ENCODE results near the gene SLC5A11. TPM values are rescaled to one million over a fixed set of nuclear protein-coding genes. Genes with fewer than 3 reads are reported as not detected.
"Not testable (repeated sequence)": the region's sequence is repeated elsewhere in the genome, so short reads cannot be mapped to it uniquely, and the experiment has no call there.

SLC5A11 gene
- total and polyA plus RNA-seq, 5 donors from 2014 or later = not detected

- no peaks in the 10 kb centered on the region for H3K4me1 Mint-ChIP-seq
- no peak overlapping the region for H3K4me3 ChIP-seq (ENCODE audit: low read depth, low read length)
- no peaks in the 10 kb centered on the region for H3K9me3 ChIP-seq (ENCODE audit: control insufficient read depth in 2 of 2, low read length in 2 of 2)
- H3K9me3 Mint-ChIP-seq = no peaks in the 10 kb centered on the region
- no peaks in the 10 kb centered on the region for H3K27me3 Mint-ChIP-seq
- DNase-seq = no peak
- ATAC-seq (ENCODE audit: low read depth in 2 of 2) = no peak
- no peak overlapping the region for H3K4me3 Mint-ChIP-seq
- no peak overlapping the region for H3K27ac ChIP-seq (ENCODE audit: insufficient read depth, low read length, poor library complexity, severe bottlenecking)
- no peaks in the 10 kb centered on the region for H3K4me1 ChIP-seq (ENCODE audit: control insufficient read depth, insufficient read depth, low read length, poor library complexity, severe bottlenecking)
- no peak overlapping the region for H3K27ac Mint-ChIP-seq
- H3K36me3 Mint-ChIP-seq = peaks cover 12% of the 10 kb centered on the region
- no peaks in the 10 kb centered on the region for H3K36me3 ChIP-seq (ENCODE audit: control insufficient read depth, insufficient read depth, low read length)
- H3K27me3 ChIP-seq (ENCODE audit: control insufficient read depth, insufficient read depth, low read length) = no peaks in the 10 kb centered on the region
Observed at GRCh38 chr16:24838554-24839266, 7.1 kb upstream of the SLC5A11 start.

GRCh38 chr16:24839347-24839972, 6.3 kb upstream of the SLC5A11 start:
- H3K27me3 Mint-ChIP-seq = no peaks in the 10 kb centered on the region
- H3K9me3 Mint-ChIP-seq = no peaks in the 10 kb centered on the region
- peaks cover 15% of the 10 kb centered on the region for H3K36me3 Mint-ChIP-seq
- Histone ChIP-seq H3K27ac (ENCODE audit: insufficient read depth, low read length, poor library complexity, severe bottlenecking) (no peak overlapping the region), H3K27me3 (ENCODE audit: control insufficient read depth, insufficient read depth, low read length) (no peaks in the 10 kb centered on the region), H3K36me3 (ENCODE audit: control insufficient read depth, insufficient read depth, low read length) (no peaks in the 10 kb centered on the region), H3K4me1 (ENCODE audit: control insufficient read depth, insufficient read depth, low read length, poor library complexity, severe bottlenecking) (no peaks in the 10 kb centered on the region), H3K9me3 (ENCODE audit: control insufficient read depth in 2 of 2, low read length in 2 of 2) (no peaks in the 10 kb centered on the region), H3K4me3 (ENCODE audit: low read depth, low read length) (no peak overlapping the region)
- ATAC-seq (ENCODE audit: low read depth in 2 of 2) (no peak), DNase-seq (no peak)
- no peak overlapping the region for H3K27ac Mint-ChIP-seq
- no peaks in the 10 kb centered on the region for H3K4me1 Mint-ChIP-seq
- H3K4me3 Mint-ChIP-seq = peak overlapping the region in 1 of 4 donors; percentile 83

DNA sequence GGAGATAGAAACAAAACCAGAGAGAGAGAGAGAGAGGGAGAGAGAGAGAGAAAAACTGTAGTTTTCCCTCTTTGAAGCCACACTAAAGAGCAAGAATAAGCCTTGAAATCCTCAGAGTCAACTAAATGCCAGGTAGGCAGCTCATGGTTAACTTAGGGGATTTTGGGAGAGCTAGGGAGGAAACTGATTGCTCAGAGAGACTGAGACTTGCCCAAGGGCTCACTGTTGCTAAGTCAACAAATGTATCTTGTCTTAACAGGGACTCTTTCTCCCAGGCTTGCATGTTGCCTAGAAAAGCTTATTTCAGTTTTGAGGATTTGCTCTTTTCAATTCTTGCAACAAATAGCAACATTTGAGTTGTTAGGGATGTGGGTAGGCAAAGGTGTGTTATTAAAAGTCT, 4.5 kb upstream of the SLC5A11 start:
- DNase-seq (no peak), ATAC-seq (ENCODE audit: low read depth in 2 of 2) (no peak)
- H3K4me1 Mint-ChIP-seq = no peaks in the 10 kb centered on the region
- H3K4me3 ChIP-seq (ENCODE audit: low read depth, low read length) = no peak overlapping the region
- H3K4me1 ChIP-seq (ENCODE audit: control insufficient read depth, insufficient read depth, low read length, poor library complexity, severe bottlenecking) = no peaks in the 10 kb centered on the region
- no peak overlapping the region for H3K27ac Mint-ChIP-seq
- peak overlapping the region in 1 of 4 donors; percentile 21 for H3K4me3 Mint-ChIP-seq
- peaks cover 8% of the 10 kb centered on the region for H3K36me3 Mint-ChIP-seq
- no peaks in the 10 kb centered on the region for H3K27me3 Mint-ChIP-seq
- H3K9me3 ChIP-seq (ENCODE audit: control insufficient read depth in 2 of 2, low read length in 2 of 2) = no peaks in the 10 kb centered on the region
- no peaks in the 10 kb centered on the region for H3K27me3 ChIP-seq (ENCODE audit: control insufficient read depth, insufficient read depth, low read length)
- no peaks in the 10 kb centered on the region for H3K9me3 Mint-ChIP-seq
- H3K27ac ChIP-seq (ENCODE audit: insufficient read depth, low read length, poor library complexity, severe bottlenecking) = no peak overlapping the region
- no peaks in the 10 kb centered on the region for H3K36me3 ChIP-seq (ENCODE audit: control insufficient read depth, insufficient read depth, low read length)

- peak in 1 of 3 donors; percentile 31 for DNase-seq
- Histone ChIP-seq H3K27me3 (ENCODE audit: control insufficient read depth, insufficient read depth, low read length) (no peaks in the 10 kb centered on the region), H3K36me3 (ENCODE audit: control insufficient read depth, insufficient read depth, low read length) (no peaks in the 10 kb centered on the region), H3K4me1 (ENCODE audit: control insufficient read depth, insufficient read depth, low read length, poor library complexity, severe bottlenecking) (no peaks in the 10 kb centered on the region), H3K27ac (ENCODE audit: insufficient read depth, low read length, poor library complexity, severe bottlenecking) (no peak overlapping the region), H3K4me3 (ENCODE audit: low read depth, low read length) (no peak overlapping the region), H3K9me3 (ENCODE audit: control insufficient read depth in 2 of 2, low read length in 2 of 2) (no peaks in the 10 kb centered on the region)
- ATAC-seq (ENCODE audit: low read depth in 2 of 2) = no peak
- Mint-ChIP-seq H3K4me1 (no peaks in the 10 kb centered on the region), H3K4me3 (no peak overlapping the region), H3K36me3 (peaks cover 8% of the 10 kb centered on the region), H3K27me3 (no peaks in the 10 kb centered on the region), H3K27ac (no peak overlapping the region), H3K9me3 (no peaks in the 10 kb centered on the region)
Observed at GRCh38 chr16:24844101-24845030, 1.4 kb upstream of the SLC5A11 start.

- H3K4me1 Mint-ChIP-seq, H3K36me3 Mint-ChIP-seq: not testable (repeated sequence)
Observed at GRCh38 chr16:24845031-24845365, 765 bp upstream of the SLC5A11 start.

DNA sequence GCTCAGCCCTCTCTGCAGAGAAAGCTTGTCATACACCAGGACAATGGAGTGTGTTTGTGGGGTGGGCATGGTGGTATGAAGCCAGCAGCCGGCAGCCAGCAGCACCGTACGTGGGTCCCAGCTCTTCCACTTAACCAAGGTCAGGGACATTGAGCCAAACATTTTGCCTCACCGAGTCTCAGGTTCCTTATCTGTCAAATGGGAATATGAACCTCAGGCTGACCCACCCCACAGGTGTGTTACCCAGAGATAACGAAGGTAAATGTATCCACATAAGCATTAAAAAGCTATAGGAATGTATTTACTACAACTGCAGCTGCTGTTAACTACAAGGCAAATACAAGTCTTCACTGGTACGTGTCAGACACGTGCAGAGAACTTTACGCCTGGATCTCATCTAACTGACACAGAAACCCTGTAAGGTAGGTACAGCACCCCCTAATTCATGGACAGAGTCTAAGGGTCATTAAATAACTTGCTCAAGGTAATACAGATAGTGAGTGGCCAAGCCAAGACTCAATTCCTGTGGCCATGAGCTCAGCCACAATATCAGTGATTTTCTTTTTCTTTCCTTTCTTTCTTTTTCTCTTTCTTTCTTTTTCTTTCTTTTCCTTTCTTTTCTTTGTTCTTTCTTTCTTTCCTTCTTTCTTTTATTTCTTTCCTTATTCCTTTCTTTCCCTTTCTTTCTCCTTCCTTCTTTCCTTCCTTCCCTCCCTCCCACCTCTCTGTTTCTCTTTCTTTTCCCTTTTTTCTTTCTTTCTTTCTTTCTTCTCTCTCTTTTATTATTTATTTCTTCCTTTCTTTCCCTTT, 990 bp downstream of the SLC5A11 start:
- Histone ChIP-seq H3K4me1 (ENCODE audit: control insufficient read depth, insufficient read depth, low read length, poor library complexity, severe bottlenecking) (no peaks in the 10 kb centered on the region), H3K4me3 (ENCODE audit: low read depth, low read length) (no peak overlapping the region), H3K27ac (ENCODE audit: insufficient read depth, low read length, poor library complexity, severe bottlenecking) (no peak overlapping the region), H3K9me3 (ENCODE audit: control insufficient read depth in 2 of 2, low read length in 2 of 2) (no peaks in the 10 kb centered on the region), H3K36me3 (ENCODE audit: control insufficient read depth, insufficient read depth, low read length) (no peaks in the 10 kb centered on the region), H3K27me3 (ENCODE audit: control insufficient read depth, insufficient read depth, low read length) (no peaks in the 10 kb centered on the region)
- Mint-ChIP-seq H3K27ac (no peak overlapping the region), H3K36me3 (peaks cover 8% of the 10 kb centered on the region), H3K4me3 (no peak overlapping the region), H3K27me3 (no peaks in the 10 kb centered on the region), H3K4me1 (peaks cover 0 to 5% (median 0%) of the 10 kb centered on the region in 4 donors), H3K9me3 (no peaks in the 10 kb centered on the region)
- ATAC-seq (ENCODE audit: low read depth in 2 of 2) (no peak), DNase-seq (no peak)

More at GRCh38 chr16:24845031-24845365, 765 bp upstream of the SLC5A11 start:
- not testable (repeated sequence) for ATAC-seq (ENCODE audit: low read depth in 2 of 2); DNase-seq; H3K9me3 Mint-ChIP-seq; H3K36me3 ChIP-seq (ENCODE audit: control insufficient read depth, insufficient read depth, low read length); H3K4me1 ChIP-seq (ENCODE audit: control insufficient read depth, insufficient read depth, low read length, poor library complexity, severe bottlenecking); H3K27me3 Mint-ChIP-seq; H3K4me3 ChIP-seq (ENCODE audit: low read depth, low read length); H3K27me3 ChIP-seq (ENCODE audit: control insufficient read depth, insufficient read depth, low read length); H3K4me3 Mint-ChIP-seq; H3K27ac Mint-ChIP-seq; H3K9me3 ChIP-seq (ENCODE audit: control insufficient read depth in 2 of 2, low read length in 2 of 2); H3K27ac ChIP-seq (ENCODE audit: insufficient read depth, low read length, poor library complexity, severe bottlenecking)

DNA sequence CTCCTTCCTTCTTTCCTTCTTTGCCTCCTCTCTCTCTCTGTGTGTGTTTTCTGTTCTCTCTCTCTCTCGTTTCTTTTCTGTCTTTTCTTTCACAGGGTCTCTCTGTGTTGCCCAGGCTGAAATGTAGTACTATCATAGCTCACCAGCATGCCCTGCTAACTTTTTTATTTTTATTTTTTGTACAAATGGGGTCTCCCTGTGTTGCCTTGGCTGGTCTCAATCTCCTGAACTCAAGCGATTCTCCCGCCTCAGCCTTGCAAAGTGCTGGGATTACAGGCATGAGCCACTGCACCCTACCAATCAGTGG, 1.5 kb downstream of the SLC5A11 start:
- peaks cover 8% of the 10 kb centered on the region for H3K36me3 Mint-ChIP-seq
- Histone ChIP-seq H3K36me3 (ENCODE audit: control insufficient read depth, insufficient read depth, low read length) (no peaks in the 10 kb centered on the region), H3K4me1 (ENCODE audit: control insufficient read depth, insufficient read depth, low read length, poor library complexity, severe bottlenecking) (no peaks in the 10 kb centered on the region), H3K4me3 (ENCODE audit: low read depth, low read length) (no peak overlapping the region), H3K27ac (ENCODE audit: insufficient read depth, low read length, poor library complexity, severe bottlenecking) (no peak overlapping the region), H3K27me3 (ENCODE audit: control insufficient read depth, insufficient read depth, low read length) (no peaks in the 10 kb centered on the region), H3K9me3 (ENCODE audit: control insufficient read depth in 2 of 2, low read length in 2 of 2) (no peaks in the 10 kb centered on the region)
- DNase-seq = no peak
- H3K27ac Mint-ChIP-seq = no peak overlapping the region
- ATAC-seq (ENCODE audit: low read depth in 2 of 2) = no peak
- H3K27me3 Mint-ChIP-seq = no peaks in the 10 kb centered on the region
- H3K4me1 Mint-ChIP-seq = peaks cover 0 to 7% (median 0%) of the 10 kb centered on the region in 4 donors
- no peak overlapping the region for H3K4me3 Mint-ChIP-seq
- no peaks in the 10 kb centered on the region for H3K9me3 Mint-ChIP-seq

All from CD4-positive, CD25-positive, alpha-beta regulatory T cell (primary cell).